DMS114 treated with DMSO at 0.1 percent for 48 hours (cell line): ENCODE results near the gene MRPL17.
"Not testable (repeated sequence)": the region's sequence is repeated elsewhere in the genome, so short reads cannot be mapped to it uniquely, and the experiment has no call there.

Experiments used
- DNase-seq: peaks from one replicate; lab custom pipeline; 2025; ENCODE audit not compliant: unreplicated experiment; lab: John Stamatoyannopoulos, UW

The MRPL17 gene

DNA sequence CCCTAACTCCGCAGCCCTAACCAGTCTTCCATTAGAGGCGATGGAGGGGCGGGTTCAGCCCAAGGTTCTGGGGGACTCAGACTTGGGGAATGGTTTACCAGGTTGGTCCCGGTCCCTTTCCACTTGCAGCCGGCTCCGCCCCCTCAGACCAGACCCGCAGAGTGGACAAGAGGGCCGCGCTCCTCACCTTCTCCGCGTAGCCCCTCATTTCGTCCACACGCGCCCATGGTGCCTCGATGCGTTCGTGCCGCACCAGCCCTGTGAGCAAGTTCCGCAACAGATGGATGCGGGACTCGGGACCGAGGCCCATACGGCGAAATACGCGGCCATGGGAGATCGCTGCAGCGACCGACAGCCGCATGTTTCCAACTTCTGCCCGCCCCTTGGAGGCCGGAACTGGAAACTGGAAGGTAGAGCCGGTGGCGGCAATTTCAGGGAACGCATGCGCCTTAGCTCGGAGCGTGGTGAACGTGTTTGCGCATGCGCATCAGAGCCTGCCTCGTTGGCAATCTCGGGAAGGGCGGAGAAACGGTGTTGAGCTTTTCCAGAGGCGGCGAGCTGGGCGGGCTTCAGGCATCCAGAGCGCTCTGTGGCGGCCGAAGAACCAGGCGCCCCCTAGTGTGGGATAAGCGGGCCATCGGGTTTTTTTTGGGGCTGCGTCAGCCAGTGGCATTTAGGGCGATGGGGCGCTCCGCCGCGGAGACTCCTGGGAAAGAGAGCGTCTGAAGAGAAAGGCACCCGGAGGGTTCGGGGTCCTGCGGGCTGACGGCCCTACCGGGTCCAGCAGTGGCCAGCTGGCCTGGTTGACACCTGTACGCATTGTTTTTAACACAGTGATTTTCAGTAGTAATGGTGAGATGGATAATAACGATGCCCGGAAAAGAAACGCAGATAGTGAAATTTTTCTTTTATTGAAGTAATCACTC is at the start of gene MRPL17:
TSS of gene MRPL17 (minus strand) at position 405 of the 926 bp plus-strand sequence. CDS start at position 361, 44 bp downstream.
- DNase-seq: peak; percentile 92

DNA sequence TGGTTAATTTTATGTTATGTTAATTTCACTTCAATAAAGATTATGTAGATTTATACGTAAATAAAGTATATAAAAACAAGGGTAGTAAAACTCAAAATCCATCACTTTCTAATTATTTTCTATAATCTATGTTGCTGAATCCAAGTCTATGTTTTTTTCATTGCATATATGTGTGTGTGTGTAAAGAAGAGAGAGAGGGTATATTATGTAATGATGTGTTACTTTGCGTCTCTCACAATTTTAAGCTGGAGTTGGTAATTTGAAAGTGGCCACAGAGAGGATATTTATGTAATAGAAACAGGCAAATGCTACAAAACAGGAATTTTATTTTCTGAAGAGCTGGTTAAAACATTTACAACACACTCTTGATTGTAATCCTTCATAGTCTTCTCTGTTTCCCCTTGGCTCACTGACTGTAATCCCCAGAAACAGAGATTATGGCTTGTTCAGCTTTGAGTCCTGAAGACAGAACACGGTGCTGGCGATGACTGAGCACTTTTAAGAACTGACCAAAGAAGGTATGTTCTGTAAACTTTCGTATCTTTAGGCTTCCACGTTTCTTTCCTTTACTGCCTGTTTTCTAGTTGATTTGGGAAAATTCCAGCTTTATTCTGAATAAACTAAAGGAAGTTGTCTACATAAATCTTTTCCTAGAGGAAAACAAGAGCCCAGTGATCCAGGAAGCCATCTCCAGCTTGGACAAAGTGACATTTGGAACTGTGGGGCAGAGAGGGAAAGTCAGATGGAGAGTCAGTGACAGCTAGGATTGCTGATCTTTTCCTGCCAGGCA is 45.0 kb upstream of the MRPL17 start:
- DNase-seq: no peak

- DNase-seq: no peak
Observed at GRCh38 chr11:6725386-6725896, 42.3 kb upstream of the MRPL17 start.

DNA sequence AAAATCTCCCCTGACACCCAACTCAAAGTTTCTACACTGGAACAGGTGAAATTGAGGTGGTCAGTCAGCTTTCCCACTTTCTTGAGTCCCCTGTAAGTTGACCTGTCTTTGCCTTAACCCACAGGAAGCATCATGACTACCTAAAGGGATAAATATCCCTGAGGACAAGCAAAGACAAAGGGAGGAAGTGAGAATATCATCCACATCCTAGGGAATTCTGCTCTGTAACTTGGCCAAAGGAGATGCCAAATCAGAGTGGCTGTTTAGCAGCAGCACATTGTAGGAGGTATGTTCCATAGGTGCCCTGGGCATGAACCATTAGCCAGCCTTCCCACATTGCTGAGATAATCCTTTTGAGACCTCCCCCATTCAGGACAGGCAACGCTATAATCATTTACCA is 40.9 kb upstream of the MRPL17 start:
- no peak for DNase-seq

DNA sequence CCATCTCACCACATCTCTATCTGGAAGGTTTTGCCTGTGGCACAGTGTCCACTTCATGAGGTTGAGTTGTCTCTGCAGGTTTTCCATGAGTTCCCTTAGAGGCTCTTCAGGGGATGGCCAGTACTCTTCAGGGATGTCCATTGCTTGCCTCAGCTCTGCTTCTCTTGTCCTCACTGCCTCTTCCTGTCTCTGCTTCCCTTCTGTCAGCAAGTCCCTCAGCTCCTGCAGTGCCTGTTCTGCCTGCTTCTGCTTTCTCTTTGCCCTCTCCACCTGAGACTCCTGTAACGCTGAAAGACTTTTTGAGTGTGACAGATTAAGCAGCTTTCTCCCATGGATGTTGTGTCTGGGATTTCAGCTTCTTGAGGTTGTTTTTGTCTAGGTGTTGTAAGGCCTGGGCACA is 38.2 kb upstream of the MRPL17 start:
- no peak for DNase-seq

GRCh38 chr11:6719576-6719975 is 36.4 kb upstream of the MRPL17 start:
- no peak for DNase-seq

DNA sequence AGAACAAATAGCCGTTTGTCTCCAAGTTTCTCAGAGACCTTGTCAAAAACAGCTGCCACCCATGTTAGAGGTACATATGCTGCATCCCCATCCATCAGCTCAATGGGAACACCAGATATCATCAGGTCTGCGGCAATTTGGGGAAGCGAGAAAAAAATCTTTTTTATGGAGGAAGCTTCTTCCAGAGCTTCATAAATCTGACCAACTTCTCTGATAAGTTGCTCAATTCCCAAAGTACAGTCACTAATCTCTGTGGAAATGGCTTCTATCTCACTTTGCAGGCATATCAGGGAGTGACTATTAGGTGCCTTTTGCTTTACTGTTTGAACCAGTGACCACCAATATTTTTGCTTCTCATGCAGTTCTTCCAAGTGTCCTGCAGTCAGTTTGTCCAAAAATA is 34.3 kb upstream of the MRPL17 start:
- DNase-seq: no peak

DNA sequence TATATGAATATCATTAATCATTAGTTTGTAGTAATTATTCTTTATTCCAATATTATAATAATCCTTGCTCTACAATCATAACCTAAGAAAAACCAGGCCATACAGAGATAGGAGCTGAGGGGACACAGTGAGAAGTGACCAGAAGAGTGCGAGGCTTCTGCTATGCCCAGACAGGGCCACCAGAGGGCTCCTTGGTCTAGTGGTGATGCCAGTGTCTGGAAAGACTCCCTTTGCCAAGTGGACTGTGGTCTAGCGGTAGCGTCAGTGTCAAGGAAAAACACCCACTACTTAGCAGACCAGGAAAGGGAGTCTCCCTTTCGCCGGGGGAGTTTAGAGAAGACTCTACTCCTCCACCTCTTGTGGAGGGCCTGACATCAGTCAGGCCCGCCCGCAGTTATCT is 28.4 kb upstream of the MRPL17 start:
- DNase-seq: not testable (repeated sequence)

DNA sequence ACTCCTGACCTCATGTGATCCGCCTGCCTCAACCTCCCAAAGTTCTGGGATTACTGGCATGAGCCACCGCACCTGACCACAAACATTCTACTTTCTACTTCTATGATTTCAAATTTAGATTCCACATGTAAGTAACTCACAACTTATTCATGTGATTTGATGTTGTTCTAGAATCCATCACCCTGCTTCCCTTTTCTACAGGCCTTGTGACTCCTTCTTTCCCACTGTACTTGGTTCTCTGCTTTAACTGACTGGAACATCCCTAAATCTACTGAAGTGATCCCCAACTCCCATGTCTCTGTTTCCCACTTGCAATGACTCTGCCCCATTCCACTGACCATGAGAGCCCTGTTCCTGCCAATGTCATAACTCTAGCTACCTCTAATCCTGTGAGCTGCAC is 25.7 kb upstream of the MRPL17 start:
- DNase-seq: no peak

DNA sequence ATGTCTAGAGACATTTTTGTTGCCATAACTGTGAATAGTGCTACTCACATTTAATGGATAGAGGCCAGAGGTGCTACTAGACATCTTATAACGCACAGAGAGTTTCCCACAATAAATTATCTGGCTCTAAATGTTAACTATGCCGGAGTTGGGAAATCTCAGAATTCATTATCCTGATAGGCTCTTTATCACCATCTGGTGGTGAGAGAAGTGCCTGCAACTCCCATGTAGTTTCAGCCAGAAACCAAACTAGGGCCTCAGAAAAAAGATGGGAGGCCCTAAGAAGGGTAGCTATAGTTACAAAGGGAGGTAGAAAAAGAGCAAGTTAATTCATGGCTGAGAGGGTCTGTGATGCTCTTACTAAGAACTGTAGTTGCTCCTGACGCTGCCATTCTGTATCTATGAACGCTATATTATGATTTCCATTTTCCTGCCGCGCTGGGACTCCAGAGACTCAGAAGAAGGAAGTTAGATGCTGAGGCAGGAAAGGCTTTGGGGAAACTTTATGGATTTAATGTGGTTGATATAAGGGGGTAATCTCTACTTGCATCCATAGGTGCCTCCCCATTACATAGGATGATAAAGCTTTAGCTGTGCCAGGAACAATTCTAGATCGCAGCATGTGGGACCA is 22.9 kb upstream of the MRPL17 start:
- DNase-seq: peak; percentile 5

DNA sequence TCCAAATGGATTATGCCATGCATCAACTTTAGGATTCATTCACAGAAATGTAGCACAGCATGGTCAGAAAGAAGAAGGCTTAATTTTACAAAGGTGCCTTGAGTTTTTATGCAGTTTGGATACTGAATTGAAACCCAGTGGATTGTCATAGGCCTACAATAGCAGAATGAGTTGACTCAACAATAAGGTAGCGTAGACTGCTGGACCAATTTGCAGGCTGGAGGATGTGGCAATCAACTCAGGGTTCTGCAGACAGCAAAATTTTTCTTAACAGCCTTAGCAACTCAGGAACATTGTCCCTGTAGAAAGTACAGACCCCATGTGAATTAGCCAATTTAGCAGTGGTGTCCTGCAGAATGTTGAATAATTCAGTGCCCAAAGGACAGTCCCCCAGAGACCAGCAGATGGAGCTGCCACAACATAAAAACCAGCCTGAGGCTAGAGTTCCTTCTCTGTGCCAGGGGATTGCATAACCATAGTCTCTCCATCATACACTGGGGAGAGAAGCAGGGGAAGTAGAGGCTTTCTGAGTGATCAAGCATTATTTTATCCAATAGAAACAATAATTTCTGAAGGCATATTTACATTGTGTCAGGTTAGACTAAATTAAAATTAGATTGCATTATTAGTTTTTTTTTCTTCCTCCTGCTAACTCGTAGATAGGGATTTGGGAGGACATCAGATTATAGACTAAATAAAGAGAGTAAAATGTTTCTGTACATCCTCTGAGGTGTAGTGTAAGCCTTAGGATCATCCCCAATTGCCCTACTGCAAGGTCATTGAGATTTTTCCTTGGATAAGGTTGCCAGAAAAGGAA is 20.3 kb upstream of the MRPL17 start:
- peak; percentile 22 for DNase-seq

- not testable (repeated sequence) for DNase-seq
Observed at GRCh38 chr11:6701955-6702354, 18.8 kb upstream of the MRPL17 start.

- no peak for DNase-seq
Observed at GRCh38 chr11:6695377-6695776, 12.2 kb upstream of the MRPL17 start.

DNA sequence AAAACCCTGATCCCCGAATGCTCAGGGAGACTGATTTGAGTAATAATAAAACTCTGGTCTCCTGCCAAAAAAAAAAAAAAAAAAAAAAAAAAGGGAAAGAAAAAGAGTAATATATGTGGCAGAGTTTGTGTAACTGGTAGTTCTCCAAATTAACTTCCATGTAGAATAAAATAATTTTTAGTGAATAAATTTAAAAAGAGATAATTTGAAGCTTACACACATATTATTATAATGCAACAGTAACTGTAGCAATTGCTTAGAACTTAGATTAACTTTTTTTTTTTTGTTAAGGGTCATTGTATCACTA is 11.0 kb upstream of the MRPL17 start:
- no peak for DNase-seq

DNA sequence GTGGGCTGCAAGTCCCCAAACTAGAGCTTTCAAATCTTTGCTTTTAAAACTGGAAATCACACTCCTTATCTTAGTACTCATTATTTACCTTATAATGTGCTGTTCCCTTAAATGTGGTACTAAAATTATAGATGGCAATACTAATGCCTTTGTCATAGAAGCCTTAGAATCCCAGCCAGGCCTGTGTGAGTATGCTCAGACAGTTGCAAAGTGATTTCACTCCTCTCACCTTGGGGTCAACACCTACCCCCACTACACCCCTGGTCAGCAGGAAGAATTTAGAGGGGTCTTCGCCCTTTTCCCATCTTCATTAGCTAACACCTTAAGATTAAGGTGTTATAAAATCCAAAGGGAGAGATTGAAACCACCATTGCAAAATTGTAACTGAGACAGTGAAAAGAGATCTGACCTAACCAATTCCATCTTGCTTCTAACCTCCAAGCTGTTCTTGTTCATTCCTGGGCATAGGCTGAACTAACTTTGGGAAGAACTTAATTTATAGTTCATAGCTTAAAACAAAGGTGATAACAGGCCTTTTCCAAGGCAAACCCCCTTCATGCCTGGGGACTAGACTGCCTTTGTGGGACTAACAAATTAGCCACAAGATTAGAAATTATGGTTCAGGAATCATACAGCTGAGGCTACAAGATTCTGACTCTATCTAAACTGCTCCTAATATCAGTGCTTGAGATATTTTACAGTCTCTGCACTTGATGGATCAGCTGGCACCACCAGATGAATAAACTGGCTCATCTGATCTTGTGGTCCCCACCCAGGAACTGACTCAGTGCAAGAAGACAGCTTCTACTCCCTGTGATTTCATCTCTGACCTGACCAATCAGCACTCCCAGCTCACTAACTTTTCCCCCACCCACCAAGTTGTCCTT is 10.4 kb upstream of the MRPL17 start:
- no peak for DNase-seq

GRCh38 chr11:6692128-6692527 is 9.0 kb upstream of the MRPL17 start:
- no peak for DNase-seq

DNA sequence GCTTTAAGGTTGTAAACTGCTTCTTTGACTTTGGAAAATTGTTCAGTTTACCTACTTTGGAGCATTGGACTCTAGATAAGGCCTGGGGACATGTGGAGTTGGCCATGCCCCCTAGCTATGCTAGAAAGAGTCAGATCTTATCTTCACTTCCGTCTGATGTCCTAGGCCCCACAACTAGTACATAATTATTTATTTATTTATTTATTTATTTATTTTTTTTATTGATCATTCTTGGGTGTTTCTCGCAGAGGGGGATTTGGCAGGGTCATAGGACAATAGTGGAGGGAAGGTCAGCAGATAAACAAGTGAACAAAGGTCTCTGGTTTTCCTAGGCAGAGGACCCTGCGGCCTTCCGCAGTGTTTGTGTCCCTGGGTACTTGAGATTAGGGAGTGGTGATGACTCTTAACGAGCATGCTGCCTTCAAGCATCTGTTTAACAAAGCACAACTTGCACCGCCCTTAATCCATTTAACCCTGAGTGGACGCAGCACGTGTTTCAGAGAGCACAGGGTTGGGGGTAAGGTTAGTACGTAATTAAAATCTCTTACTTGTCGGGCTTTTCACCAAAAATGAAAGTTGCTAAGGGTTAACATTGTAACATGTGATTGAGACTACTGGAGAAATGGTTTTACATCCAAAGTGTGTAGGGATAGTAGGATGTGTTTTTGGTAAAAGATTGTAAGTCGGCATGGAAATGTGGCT is 7.4 kb upstream of the MRPL17 start:
- not testable (repeated sequence) for DNase-seq

DNA sequence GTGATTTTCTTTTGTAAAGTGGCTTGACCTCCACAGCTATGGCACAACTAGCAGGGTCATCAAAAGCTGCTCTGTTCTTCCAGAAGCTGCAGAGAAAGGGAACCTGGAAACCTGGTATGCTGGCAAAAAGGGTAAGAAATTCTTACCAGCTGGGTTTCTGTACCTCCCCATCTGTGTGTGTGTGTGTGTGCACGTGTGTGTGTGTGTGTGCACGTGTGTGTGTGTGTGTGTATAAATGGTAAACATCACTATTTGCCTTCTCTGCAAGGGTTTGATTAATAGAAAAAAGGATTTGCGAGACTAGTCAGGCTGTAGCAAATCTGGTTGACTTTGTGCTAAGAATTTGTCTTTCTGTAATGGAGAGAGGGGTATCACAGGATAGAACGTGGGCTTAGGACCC is 4.7 kb upstream of the MRPL17 start:
- no peak for DNase-seq

GRCh38 chr11:6686006-6686405 is 2.9 kb upstream of the MRPL17 start:
- no peak for DNase-seq
